Hepatocyte (in vitro differentiated cells): ENCODE measurements around the gene CELA2A. TPM values are rescaled to one million over a fixed set of nuclear protein-coding genes. Genes with fewer than 3 reads are reported as not detected.
A peak's percentile ranks its signal among the peaks of the same experiment; 100 is the strongest.

Experiments used
- DNase-seq: peaks from one replicate; pipeline ENCODE4 v3.0.0-alpha.2; 2016; ENCODE audit warnings: low spot score
- H2AFZ ChIP-seq: fragments of 200-600 bp; sonication (generic); 2 replicates; pipeline ENCODE4 v1.6.0; 2016; ENCODE audit warnings: antibody characterized with exemption, mild to moderate bottlenecking
- H3K27ac ChIP-seq: fragments of 200-600 bp; sonication (generic); 2 replicates; pipeline ENCODE4 v1.5.1; 2016; ENCODE audit warnings: mild to moderate bottlenecking
- H3K27me3 ChIP-seq: fragments of 200-600 bp; sonication (generic); 2 replicates; pipeline ENCODE4 v1.6.1; 2016
- H3K36me3 ChIP-seq: fragments of 200-600 bp; sonication (generic); replicated peaks from 2 replicates; pipeline ENCODE4 v1.5.1; 2016; ENCODE audit warnings: low read depth; ENCODE audit not compliant: insufficient read depth
- H3K4me1 ChIP-seq: fragments of 200-600 bp; sonication (generic); 2 replicates; pipeline ENCODE4 v1.5.1; 2016; ENCODE audit warnings: mild to moderate bottlenecking, moderate library complexity; ENCODE audit not compliant: insufficient read depth
- H3K4me2 ChIP-seq: fragments of 200-600 bp; sonication (generic); 2 replicates; pipeline ENCODE4 v1.6.0; 2016
- H3K4me3 ChIP-seq: fragments of 200-600 bp; sonication (generic); 2 replicates; pipeline ENCODE4 v1.5.1; 2016; ENCODE audit warnings: mild to moderate bottlenecking
- H3K79me2 ChIP-seq: fragments of 200-600 bp; sonication (generic); 2 replicates; pipeline ENCODE4 v1.6.0; 2017; ENCODE audit warnings: mild to moderate bottlenecking
- H3K9me2 ChIP-seq: fragments of 200-600 bp; sonication (generic); replicated peaks from 2 replicates; pipeline ENCODE4 v1.6.0; 2017; ENCODE audit warnings: mild to moderate bottlenecking; ENCODE audit not compliant: insufficient read depth
- H3K9me3 ChIP-seq: fragments of 200-600 bp; sonication (generic); 2 replicates; pipeline ENCODE4 v1.5.1; 2016; ENCODE audit warnings: low read depth, mild to moderate bottlenecking
- H4K20me1 ChIP-seq: fragments of 200-600 bp; sonication (generic); 2 replicates; pipeline ENCODE4 v1.6.0; 2016; ENCODE audit warnings: mild to moderate bottlenecking; ENCODE audit not compliant: insufficient read depth, poor library complexity, severe bottlenecking
- EZH2 ChIP-seq: fragments of 200-600 bp; sonication (generic); IDR thresholded peaks from 2 replicates; pipeline ENCODE4 v1.6.1; 2016; ENCODE audit warnings: antibody characterized with exemption, mild to moderate bottlenecking, borderline replicate concordance
- EZH2phosphoT487 ChIP-seq: fragments of 200-600 bp; sonication (generic); IDR thresholded peaks from one replicate; pipeline ENCODE4 v1.6.1; 2018; ENCODE audit warnings: antibody characterized with exemption, mild to moderate bottlenecking, low read depth, moderate library complexity; ENCODE audit not compliant: unreplicated experiment, severe bottlenecking
- WGBS: methylation state at CpG from one replicate; pipeline ENCODE4 v1.1.6; 2016; ENCODE audit warnings: low lambda C conversion rate; ENCODE audit errors: missing lambda C conversion rate; 5-methylcytosine and 5-hydroxymethylcytosine counted together
- polyA plus RNA-seq: library from polyadenylated mRNA; unstranded; fragments of >200 nt; fragmentation: Nextera tagmentation; extraction: Ambion mirVana; gene quantifications from 2 replicates; pipeline ENCODE4 v1.2.1, GENCODE V29; 2016
- total RNA-seq: library from RNA; depleted of rRNA; stranded (reverse); fragments of >200 nt; gene quantifications from 2 replicates; pipeline ENCODE4 v1.2.3, GENCODE V29; 2014
- TF ChIP-seq, protein P1 (sequence below): fragments of 200-600 bp; sonication (generic); IDR thresholded peaks from 2 replicates; pipeline ENCODE4 v1.5.1; 2016; ENCODE audit warnings: antibody characterized with exemption, mild to moderate bottlenecking; ENCODE audit not compliant: poor library complexity

The CELA2A gene
- total and polyA plus RNA-seq, 2 experiments from 2014 or later = 2.2 to 5.6 TPM

DNA sequence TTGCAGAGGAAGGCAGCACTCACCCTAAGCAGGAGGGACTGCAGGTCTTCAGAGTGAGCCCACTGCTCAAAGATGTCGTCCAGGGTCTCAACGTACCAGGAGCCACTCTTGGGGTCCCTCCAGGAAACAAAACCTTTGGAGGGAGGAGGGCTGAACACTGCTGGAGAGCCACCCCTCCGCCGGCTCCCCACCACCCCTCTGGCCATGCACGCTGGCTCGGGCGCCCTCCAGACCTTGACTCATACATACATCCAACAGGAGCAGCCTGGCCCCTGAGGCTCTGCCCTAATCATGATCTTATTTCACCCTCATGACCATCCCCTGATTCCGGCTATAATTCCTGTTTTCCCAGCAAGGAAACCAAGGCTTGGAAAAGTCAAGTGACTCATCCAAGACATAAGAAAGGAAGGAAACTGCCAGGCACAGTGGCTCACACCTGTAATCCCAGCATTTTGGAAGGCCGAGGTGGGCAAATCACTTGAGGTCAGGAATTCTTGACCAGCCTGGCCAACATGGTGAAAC lies 37.4 kb downstream of the CELA2A start:
- Histone ChIP-seq H3K36me3 (no peaks in the 10 kb centered on the region), H3K4me2 (no peak overlapping the region), H3K4me1 (no peaks in the 10 kb centered on the region), H3K27ac (no peak overlapping the region), H3K79me2 (no peaks in the 10 kb centered on the region), H3K4me3 (no peak overlapping the region), H2AFZ (no peak overlapping the region), H4K20me1 (no peaks in the 10 kb centered on the region), H3K9me2 (no peaks in the 10 kb centered on the region), H3K9me3 (no peaks in the 10 kb centered on the region), H3K27me3 (no peaks in the 10 kb centered on the region)
- no peak for TF ChIP-seq EZH2phosphoT487
- TF ChIP-seq EZH2 = no peak
- TF ChIP-seq, protein P1, sequence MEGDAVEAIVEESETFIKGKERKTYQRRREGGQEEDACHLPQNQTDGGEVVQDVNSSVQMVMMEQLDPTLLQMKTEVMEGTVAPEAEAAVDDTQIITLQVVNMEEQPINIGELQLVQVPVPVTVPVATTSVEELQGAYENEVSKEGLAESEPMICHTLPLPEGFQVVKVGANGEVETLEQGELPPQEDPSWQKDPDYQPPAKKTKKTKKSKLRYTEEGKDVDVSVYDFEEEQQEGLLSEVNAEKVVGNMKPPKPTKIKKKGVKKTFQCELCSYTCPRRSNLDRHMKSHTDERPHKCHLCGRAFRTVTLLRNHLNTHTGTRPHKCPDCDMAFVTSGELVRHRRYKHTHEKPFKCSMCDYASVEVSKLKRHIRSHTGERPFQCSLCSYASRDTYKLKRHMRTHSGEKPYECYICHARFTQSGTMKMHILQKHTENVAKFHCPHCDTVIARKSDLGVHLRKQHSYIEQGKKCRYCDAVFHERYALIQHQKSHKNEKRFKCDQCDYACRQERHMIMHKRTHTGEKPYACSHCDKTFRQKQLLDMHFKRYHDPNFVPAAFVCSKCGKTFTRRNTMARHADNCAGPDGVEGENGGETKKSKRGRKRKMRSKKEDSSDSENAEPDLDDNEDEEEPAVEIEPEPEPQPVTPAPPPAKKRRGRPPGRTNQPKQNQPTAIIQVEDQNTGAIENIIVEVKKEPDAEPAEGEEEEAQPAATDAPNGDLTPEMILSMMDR = no peak
- DNase-seq = no peak
- 95% methylated on average over 9 of the region's 9 CpGs for WGBS

DNA sequence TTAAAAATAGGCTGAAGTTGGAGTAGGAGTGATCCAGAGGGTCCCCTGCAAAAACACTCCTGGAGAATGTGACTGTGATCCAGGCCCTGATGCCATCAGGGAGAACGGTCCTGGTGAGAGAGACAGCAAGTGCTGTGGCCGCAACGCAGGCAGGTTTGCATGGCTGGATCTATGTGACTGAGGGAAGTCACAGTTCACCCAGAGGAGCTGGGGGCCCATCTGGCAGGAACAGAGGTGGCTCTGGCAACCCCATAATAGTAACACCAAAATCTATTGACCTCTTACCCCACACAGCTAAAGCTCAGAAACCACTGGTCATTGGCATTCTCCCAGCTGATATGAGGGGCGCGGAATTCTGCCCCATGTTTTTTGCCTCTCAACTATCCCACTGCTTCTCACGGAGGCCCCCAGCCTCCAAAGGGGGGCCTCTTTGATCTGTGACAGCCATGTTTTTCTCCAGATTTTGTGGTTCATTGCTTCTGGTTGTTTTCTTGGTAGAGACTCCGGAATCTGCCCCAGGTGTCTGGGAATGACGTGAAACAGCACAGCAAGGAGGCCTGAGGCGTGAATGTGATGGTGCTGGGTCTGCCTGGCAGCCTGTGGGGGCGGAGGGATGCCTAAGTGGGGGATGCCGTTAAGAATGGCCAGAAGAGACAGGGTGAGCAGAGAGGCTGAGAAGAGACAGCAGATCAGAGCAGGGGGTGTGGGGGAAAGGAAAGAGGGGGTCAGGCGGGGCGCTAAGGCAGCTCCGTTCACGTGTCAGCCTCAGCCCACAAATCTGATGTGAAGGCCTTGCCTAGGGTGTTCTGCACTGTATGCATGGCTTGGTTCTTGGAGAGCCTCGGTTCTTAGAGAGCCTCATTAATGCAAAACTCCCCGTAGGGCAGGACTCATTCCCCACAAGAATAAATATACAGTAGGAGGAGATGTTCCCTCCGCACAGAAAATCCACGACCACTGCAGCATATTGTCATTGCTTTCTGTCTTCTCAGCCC lies 43.9 kb downstream of the CELA2A start:
- WGBS = 69% methylated on average over 18 of the region's 19 CpGs
- Histone ChIP-seq H3K4me3 (no peak overlapping the region), H3K9me2 (no peaks in the 10 kb centered on the region), H3K27me3 (no peaks in the 10 kb centered on the region), H2AFZ (no peak overlapping the region), H3K36me3 (no peaks in the 10 kb centered on the region), H3K4me1 (no peaks in the 10 kb centered on the region), H3K79me2 (no peaks in the 10 kb centered on the region), H3K9me3 (no peaks in the 10 kb centered on the region), H4K20me1 (no peaks in the 10 kb centered on the region), H3K4me2 (no peak overlapping the region), H3K27ac (no peak overlapping the region)
- no peak for TF ChIP-seq EZH2phosphoT487
- TF ChIP-seq, protein P1 = no peak
- no peak for TF ChIP-seq EZH2
- DNase-seq = no peak

DNA sequence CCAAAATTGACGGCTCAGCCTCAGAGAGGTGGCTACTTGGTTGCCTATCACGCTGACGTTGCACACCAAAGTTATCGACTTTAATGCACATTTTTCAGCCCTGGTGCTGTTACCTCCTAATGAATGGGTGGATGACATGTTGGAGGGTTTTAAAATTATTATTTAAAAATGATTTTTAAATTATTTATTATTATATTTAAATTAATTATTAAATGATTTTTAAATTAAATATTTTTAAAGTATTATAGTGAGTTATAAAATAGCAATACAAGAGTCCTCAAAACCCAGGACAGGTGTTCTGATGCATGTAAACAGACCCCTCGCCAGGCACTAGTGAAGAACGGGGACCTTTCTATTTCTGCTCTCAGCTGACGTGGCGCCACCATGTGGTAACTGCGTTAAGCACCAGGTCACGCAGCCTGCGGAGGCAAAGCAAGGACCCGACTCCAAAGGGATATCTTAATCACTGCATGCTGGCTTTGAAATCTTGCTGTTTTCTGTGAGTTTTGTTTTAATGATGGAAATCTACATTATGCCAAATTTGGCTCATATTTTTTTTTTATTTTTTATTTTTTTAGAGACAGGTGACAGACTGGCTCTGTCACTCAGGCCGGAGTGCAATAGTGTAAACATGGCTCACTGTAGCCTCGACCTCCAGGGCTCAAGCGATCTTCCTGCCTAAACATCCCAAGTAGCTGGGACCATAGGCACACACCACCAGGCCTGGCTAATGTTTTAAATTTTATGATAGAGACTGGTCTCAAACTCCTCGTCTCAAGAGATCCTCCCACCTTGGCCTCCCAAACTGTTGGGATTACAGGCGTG lies 44.9 kb downstream of the CELA2A start:
- Histone ChIP-seq H3K4me2 (no peak overlapping the region), H3K4me3 (no peak overlapping the region), H3K27me3 (no peaks in the 10 kb centered on the region), H2AFZ (no peak overlapping the region), H3K9me3 (no peaks in the 10 kb centered on the region), H3K27ac (no peak overlapping the region), H3K79me2 (no peaks in the 10 kb centered on the region), H3K9me2 (no peaks in the 10 kb centered on the region), H4K20me1 (no peaks in the 10 kb centered on the region), H3K36me3 (no peaks in the 10 kb centered on the region), H3K4me1 (no peaks in the 10 kb centered on the region)
- TF ChIP-seq, protein P1 = peak; percentile 72
- TF ChIP-seq EZH2 = no peak
- peak; percentile 78 for DNase-seq
- WGBS = 61% methylated on average over 17 of the region's 17 CpGs
